GM19328 (cell line): Measurements from ENCODE around the gene DDX24.
A peak's percentile ranks its signal among the peaks of the same experiment; 100 is the strongest.

ENCODE experiments used
- ATAC-seq: cut with Tn5 transposase; IDR thresholded peaks from one replicate; pipeline ENCODE4 v1.9.1; 2021; ENCODE audit warnings: mild to moderate bottlenecking, moderate library complexity; ENCODE audit not compliant: unreplicated experiment

DDX24 gene

GRCh38 chr14:94036313-94037167 lies 44.5 kb downstream of the DDX24 start:
- ATAC-seq: peak; percentile 88

DNA sequence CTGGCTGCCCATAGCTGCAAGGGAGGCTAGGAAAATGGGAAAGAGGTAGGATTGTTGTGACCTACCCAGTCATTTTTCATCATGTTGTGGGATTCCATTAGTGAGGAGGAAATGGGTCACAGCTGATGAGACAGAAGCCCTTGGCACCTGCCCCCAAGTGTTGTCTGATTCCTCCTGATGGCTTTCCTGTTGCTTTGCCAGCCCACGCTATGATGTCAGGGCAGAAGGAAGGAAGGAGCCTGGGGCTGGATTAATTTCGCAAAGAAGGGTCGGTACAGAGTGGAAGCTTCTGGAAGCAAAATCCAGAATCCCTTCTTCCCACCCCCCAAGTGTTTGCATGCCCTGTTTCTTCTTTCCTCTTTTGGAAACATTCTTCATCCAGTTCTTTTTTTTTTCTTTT lies 46.1 kb downstream of the DDX24 start:
- ATAC-seq: no peak

- no peak for ATAC-seq
These were observed 49.1 kb downstream of the DDX24 start for GRCh38 chr14:94031883-94032279.

GRCh38 chr14:94031161-94031882 lies 49.7 kb downstream of the DDX24 start:
- ATAC-seq: no peak

GRCh38 chr14:94030571-94030970 lies 50.4 kb downstream of the DDX24 start:
- no peak for ATAC-seq

DNA sequence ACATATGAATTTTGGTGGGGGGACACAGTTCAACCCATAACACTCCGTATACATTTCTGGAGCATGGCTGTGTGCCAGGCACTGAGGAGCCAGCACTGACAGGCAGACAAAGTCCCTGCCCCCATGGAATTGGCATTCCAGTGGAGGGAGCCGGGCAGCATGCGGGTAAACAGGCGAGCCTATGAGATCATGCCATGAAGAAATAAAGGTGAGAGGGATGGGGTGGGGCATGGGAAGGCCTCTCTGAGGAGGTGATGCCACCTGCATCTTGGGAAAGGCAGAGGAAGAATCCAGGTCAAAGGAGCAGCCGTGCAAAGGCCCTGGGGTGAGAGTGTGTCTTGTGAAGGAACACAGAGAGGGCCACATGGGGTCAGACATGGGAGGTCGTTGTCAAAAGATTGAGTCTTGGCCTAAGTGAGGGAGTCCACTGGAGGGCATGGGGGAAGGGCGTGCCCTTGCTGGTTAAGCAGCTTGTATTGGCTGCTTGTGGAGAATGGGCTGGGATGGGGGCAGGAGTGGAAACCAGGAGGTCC lies 51.3 kb downstream of the DDX24 start:
- no peak for ATAC-seq

GRCh38 chr14:94029265-94029664 lies 51.7 kb downstream of the DDX24 start:
- ATAC-seq: no peak

GRCh38 chr14:94028450-94028826 lies 52.6 kb downstream of the DDX24 start:
- ATAC-seq: no peak

- no peak for ATAC-seq
These were observed 53.2 kb downstream of the DDX24 start for GRCh38 chr14:94027566-94028449.

DNA sequence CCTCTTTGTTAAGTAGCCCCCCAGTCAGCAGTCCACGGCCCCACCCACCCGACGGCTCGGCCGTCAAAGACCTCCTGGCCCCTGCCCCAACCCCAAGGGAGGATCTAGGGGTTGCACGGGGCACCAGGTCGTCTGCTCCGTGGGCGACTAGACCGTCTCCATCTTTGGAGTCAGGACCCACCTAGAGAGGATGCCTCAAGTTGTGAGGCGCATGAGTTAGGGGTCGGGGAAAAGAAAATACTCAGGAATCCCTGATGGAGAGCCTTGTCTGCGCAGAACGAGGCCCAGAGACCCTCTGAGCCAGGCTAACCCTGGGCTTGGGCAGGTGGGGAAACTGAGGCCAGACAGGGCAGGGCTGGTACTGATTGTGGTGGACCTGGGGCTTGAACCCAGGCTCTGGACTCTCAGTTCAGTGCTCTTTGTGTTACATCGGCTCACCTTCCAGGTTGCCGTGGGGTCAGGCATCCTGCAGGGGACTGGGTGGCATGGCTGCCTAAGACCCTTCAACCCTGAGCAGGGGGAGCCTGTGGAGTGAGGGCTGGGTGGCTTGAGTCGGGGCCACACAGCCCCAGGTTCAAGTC lies 54.0 kb downstream of the DDX24 start:
- no peak for ATAC-seq

- ATAC-seq: peak; percentile 99
These were observed 54.7 kb downstream of the DDX24 start, which contains the start of gene OTUB2 for GRCh38 chr14:94026173-94026888. Gene OTUB2, plus strand, starts transcription at chr14:94026340. Its CDS starts 198 bp downstream, at chr14:94026538.

DNA sequence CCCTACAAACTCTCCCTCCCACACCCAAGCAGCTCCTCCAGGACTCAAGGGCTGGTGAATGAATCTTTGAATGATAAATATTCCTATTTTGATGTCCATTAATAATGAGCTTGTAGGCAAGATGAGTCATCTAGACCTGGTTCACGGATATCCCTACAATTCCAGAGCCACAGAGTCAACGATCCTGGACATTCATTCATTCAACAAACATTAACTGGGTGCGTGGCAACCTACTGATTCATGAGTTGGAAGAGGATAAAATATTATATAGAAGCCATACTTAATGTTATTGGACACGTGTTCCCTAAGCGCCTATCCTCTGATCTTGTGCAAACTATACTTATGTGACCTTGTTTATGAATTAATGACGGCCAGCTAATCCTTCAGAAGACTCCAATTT lies 55.3 kb downstream of the DDX24 start:
- ATAC-seq: no peak

DNA sequence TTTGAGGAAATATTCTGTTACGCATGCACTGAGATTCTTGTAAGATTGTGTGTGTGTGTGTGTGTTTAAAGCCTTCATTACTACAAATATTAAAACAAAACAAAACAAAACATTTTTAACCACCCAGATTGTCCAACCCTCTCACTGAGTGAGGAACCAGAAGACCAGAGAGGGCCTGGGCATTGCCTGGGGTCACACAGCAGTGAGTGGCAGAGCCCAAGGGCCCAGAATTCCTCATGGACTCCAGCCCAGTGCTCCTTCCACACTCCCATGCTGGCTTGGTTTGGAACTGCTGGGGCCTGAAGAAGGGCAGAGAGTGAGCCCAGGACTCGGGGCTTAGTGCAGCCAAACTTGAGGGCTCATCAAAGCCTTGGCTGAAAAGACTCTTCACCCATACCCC lies 56.5 kb downstream of the DDX24 start:
- no peak for ATAC-seq

DNA sequence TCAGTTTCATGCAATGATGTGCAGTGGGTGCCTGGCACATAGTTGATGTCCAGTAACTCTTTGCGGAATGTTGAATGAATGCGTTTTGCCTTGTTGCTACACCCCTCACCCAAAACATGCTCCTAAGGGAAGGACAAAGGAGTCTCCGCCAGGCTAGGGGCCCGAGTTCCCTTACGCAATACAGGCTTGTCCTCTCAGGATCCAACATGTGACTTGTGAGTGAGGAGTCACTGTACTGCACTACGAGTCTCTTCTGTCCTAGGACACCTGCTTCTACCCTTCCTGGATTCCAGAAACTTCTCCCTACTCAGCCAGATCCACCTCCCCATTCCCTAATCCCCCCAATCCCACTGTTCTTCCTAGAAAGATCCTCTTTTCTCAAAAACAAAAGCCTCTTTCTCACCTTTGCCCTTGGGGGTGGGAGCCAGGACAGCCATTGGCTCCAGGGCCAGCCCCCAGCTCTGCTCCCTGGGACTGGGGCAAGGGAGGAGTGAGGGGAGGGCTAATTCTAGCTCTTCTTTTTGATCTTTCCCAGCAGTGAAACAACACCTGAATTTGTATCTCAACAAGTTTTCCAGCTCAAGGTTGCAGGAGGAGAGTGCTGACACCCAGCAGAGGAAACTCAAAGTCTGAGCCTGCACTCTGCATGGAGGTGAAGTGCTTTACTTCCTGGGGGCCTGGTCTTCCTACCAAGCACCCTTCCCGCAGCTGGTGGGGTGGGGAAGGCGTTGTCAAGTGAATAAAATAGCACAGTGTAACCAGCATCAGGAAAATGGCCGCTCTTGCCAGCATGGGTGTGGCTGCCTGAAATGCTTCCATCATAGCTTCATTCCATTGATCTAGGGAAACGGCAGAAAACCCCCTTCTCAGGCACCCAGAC lies 58.2 kb downstream of the DDX24 start:
- ATAC-seq: no peak

GRCh38 chr14:94021416-94022157 lies 59.4 kb downstream of the DDX24 start:
- ATAC-seq: no peak

DNA sequence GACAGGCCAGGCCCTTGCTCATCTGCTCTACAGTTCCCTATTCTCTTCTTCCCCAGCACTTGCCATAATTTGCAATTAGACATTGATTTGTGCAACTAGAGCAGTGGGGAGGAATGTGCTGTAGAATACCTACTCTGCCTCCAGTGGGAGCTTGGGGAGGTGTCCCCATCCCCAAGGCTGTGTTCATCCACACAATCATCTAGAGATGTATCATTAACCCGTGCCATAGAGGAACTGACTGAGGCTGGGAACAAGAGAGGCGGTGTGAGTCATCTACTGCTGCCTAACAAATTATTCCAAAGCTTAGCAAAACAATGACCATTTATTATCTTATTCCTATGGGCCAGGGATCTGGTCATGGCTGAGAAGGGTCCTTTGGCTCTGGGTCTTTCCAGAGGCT lies 60.0 kb downstream of the DDX24 start:
- ATAC-seq: no peak

GRCh38 chr14:94020267-94020666 lies 60.7 kb downstream of the DDX24 start:
- no peak for ATAC-seq

DNA sequence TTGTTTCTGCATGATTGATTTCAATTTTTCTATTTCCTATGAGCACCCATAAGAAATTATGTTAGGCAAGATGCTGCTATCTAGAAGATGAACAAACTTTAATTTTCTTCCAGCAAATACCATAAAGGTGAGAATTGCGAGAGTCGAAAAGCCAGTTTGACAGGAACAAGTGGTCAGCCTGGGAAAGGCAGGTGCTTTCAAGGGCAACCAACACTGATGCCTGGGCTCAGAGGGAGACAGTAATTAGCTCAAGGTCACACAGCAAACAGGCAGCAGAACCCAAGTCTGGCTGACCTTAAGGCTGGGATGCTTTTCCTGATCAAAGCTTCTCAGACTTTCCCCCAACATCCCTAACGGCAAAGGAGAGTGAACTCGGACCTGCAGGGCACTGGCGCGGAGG lies 61.7 kb downstream of the DDX24 start:
- no peak for ATAC-seq
